AG09319 (cell line): ENCODE data around the gene IFNL1.

ENCODE experiments used
- DNase-seq: peaks from one replicate; pipeline ENCODE4 v3.0.0-alpha.2; 2010; ENCODE audit warnings: low read depth; ENCODE audit errors: extremely low read depth
- TF ChIP-seq, protein P1 (sequence below): IDR thresholded peaks from 2 replicates; pipeline ENCODE4 v1.5.1; 2011; ENCODE audit warnings: low read depth, mild to moderate bottlenecking, inconsistent platforms, low read length, moderate library complexity

Gene IFNL1

DNA sequence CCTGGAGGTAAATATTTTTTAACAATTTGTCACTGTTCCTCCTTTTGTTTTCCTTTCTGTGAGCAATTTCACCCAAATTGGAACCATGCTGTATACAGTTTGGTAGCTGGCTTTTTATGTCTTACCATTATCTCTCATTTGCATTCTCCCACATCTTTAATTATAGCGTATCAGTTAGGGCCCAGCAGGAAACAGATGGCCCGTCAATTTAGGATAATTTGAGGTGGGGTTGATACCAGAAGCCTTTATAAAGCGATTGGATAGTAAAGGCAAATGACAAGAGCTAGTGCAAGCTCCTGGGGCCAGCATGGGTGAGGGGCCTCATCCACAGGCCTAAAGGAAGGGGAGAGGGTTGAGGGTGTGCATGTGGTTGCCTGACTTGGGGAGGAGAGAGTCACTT lies 43.7 kb upstream of the IFNL1 start:
- no peak for DNase-seq
- TF ChIP-seq, protein P1, sequence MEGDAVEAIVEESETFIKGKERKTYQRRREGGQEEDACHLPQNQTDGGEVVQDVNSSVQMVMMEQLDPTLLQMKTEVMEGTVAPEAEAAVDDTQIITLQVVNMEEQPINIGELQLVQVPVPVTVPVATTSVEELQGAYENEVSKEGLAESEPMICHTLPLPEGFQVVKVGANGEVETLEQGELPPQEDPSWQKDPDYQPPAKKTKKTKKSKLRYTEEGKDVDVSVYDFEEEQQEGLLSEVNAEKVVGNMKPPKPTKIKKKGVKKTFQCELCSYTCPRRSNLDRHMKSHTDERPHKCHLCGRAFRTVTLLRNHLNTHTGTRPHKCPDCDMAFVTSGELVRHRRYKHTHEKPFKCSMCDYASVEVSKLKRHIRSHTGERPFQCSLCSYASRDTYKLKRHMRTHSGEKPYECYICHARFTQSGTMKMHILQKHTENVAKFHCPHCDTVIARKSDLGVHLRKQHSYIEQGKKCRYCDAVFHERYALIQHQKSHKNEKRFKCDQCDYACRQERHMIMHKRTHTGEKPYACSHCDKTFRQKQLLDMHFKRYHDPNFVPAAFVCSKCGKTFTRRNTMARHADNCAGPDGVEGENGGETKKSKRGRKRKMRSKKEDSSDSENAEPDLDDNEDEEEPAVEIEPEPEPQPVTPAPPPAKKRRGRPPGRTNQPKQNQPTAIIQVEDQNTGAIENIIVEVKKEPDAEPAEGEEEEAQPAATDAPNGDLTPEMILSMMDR: no peak

DNA sequence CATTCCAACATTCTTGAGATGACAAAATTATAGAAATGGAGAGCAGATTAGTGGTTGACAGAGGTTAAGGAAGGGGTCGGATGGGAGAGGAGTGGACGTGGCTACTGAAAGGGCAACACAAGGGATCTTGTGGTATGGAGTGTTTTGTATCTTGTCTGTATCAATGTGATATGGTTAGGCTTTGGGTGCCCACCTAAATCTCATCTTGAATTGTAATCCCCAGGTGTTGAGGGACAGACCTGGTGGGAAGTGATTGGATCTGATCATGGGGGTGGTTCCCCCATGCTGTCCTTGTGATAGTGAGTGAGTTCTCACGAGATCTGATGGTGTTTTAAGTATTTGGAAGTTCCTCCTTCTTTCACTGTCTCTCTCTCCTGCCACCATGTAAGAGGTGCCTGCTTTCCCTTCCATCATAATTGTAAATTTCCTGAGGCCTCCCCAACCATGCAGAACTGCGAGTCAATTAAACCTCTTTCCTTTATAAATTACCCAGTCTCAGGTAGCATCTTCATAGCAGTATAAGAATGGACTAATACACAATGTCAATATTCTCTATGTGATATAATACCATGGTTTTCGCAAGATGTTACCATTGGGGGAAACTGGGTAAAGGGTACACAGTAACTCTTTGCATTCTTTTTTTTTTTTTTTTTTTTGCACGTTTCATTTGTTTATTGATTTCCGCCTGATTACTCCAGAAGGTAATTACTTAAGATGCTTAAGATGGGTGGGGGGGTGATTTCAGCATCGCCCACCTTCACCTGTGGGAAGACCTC lies 42.6 kb upstream of the IFNL1 start:
- TF ChIP-seq, protein P1: no peak
- no peak for DNase-seq

DNA sequence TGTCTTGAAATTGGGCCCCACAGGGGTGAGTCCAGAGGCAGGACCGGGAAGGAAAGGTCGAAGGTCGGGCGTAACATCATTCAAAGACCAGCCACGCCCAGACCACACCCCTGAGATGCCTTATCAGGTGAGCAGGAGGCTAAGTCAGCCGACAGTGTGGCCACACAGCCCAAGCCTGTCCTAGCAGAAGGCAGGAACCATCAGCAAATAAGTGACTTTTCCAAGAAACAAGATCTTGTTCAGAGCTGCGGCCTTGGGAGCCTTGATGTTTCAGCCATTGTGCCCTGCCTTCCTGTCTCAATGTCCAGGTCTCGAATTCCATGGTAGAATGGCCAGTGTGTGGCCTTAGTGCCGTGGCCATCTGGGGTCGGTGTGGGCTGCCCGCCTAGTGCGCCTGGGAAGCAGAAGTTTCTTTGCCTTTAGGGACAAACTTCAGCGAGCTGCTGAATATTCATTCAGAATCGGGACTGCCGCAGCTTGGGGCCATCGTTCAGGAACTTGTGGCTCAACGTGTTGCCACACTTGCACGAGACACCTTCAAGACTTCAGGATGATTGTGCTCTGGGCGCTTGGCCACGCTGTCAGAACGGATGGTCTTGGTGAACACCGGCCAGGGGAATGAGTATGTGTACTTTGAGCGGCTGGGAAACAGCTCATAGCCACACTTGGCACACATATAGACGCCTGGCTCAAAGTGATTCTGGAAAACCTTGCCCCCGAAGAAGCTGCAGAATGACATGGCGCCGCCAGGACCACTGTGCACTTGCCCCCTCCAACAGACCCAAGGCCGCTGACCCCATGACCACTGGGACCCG lies 41.5 kb upstream of the IFNL1 start:
- TF ChIP-seq, protein P1: no peak
- no peak for DNase-seq

DNA sequence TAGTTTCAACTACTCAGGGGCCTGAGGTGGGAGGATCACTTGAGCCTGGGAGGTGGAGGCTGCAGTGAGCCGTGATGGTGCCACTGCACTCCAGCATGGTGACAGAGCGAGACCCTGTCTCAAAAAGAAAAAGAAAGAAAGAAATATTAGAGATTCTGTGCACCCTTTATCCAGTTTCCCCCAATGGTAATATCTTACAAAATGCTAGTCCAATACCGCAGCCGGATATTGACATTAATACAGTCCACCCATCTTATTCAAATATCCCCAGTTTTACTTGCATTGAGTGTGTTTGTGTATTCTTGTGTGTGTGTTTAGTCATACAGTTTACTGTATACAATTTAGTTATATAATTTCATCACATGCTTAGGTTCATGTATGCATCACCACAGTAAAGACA lies 39.0 kb upstream of the IFNL1 start:
- no peak for DNase-seq
- TF ChIP-seq, protein P1: no peak

DNA sequence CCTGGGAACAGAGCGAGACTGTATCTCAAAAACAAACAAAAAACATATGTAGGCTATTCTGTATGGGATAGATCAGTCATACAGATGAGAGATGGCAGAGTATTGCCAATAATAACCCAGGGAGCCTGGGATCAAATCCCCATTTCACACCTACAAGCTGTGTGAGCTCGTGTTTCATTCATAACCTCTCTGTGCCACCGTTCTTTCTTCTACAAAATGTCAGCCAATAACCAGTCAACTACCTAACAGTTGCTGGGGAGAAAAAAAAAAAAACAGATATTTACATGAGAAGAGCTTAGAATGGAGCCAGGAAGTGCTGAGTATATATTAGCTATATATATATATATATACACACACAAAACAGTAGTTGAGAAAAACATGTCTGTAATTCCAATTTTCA lies 34.5 kb upstream of the IFNL1 start:
- TF ChIP-seq, protein P1: no peak
- DNase-seq: no peak

DNA sequence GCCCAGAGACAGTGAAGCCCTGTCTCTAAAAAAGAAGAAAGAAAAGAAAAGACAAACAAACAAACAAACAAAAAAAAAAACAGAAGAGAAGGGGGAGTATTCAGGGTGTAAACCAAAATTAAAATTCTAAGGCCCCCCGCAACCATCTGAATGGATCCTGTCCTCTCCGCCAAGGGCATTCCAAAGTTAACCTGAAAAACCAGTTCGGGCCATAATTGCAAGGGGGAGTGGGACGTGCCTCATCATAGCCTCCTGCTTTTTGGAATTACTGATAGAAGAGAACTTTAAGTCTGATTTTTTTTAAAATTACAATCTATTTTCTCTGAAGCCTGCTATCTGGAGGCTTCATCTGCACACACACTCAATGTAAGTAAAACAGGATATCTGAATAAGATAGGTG lies 33.7 kb upstream of the IFNL1 start:
- DNase-seq: no peak
- TF ChIP-seq, protein P1: no peak

DNA sequence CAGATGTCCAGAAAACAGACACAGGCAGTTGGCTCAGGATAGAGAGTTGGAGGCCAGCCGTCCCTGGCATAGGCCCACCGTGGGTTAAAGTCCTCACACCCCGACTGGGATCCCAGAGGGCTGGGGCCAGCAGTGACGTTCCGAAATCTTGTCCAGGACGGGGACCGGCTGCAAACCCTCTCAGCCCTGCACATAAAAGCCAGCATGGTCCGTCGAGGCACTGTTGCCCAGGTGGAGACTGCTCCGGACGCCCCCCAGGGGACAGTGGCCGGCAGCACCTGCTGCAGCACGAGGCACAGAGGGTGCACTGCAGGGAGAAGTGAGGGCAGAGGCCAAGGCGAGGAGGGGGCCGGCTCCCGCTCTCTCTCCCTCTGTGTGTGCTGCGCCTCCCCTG lies 32.3 kb upstream of the IFNL1 start:
- no peak for DNase-seq
- TF ChIP-seq, protein P1: no peak
